Calu3 (cell line): ENCODE measurements around the gene ZNF93. TPM values are rescaled to one million over a fixed set of nuclear protein-coding genes. Genes with fewer than 3 reads are reported as not detected.
"Not testable (repeated sequence)": the region's sequence is repeated elsewhere in the genome, so short reads cannot be mapped to it uniquely, and the experiment has no call there.

ENCODE experiments used
- BruUV-seq: library from RNA; stranded (reverse); fragments of 400-500 nt; replicated peaks from 2 replicates; lab custom pipeline; 2021; lab: Mats Ljungman, UMichigan
- CTCF ChIA-PET: fragments of 300-600 bp; sonication (Branson Sonifier 250); formaldehyde crosslinking; loops from one replicate; lab custom pipeline; 2022; ENCODE audit warnings: antibody characterized with exemption; lab: Charles Lee
- DNase-seq: peaks from one replicate; pipeline ENCODE4 v3.0.0; 2022
- H3K27ac Mint-ChIP-seq: one replicate; pipeline ENCODE4 v1.8.0; 2022; ENCODE audit warnings: mixed read lengths; ENCODE audit not compliant: unreplicated experiment
- H3K27me3 Mint-ChIP-seq: one replicate; pipeline ENCODE4 v1.8.0; 2022; ENCODE audit warnings: mixed read lengths; ENCODE audit not compliant: unreplicated experiment
- H3K36me3 Mint-ChIP-seq: one replicate; pipeline ENCODE4 v1.8.0; 2022; ENCODE audit warnings: mild to moderate bottlenecking, moderate library complexity, mixed read lengths; ENCODE audit not compliant: insufficient read depth, unreplicated experiment
- H3K4me1 Mint-ChIP-seq: one replicate; pipeline ENCODE4 v1.8.0; 2022; ENCODE audit warnings: mild to moderate bottlenecking, low read depth, mixed read lengths; ENCODE audit not compliant: unreplicated experiment
- H3K4me3 Mint-ChIP-seq: one replicate; pipeline ENCODE4 v1.8.0; 2022; ENCODE audit warnings: mild to moderate bottlenecking, low read depth, moderate library complexity, mixed read lengths; ENCODE audit not compliant: unreplicated experiment
- H3K9me3 Mint-ChIP-seq: one replicate; pipeline ENCODE4 v1.8.0; 2022; ENCODE audit warnings: low read depth, mixed read lengths; ENCODE audit not compliant: unreplicated experiment
- CTCF ChIP-seq: fragments of 200-600 bp; IDR thresholded peaks from one replicate; pipeline ENCODE4 v1.8.0; 2022; ENCODE audit warnings: antibody characterized with exemption; ENCODE audit not compliant: unreplicated experiment
- intact Hi-C: fragments of 100-400 bp; cut with micrococcal nuclease; formaldehyde crosslinking; loops from one replicate; pipeline ENCODE4 v1.10.0; 2022; ENCODE audit not compliant: unreplicated experiment
- total RNA-seq: library from RNA; stranded (reverse); gene quantifications from 2 replicates; pipeline ENCODE4 v1.2.3, GENCODE V29; 2022

Gene ZNF93
- total RNA-seq, 1 experiment from 2014 or later: 6.9 TPM

DNA sequence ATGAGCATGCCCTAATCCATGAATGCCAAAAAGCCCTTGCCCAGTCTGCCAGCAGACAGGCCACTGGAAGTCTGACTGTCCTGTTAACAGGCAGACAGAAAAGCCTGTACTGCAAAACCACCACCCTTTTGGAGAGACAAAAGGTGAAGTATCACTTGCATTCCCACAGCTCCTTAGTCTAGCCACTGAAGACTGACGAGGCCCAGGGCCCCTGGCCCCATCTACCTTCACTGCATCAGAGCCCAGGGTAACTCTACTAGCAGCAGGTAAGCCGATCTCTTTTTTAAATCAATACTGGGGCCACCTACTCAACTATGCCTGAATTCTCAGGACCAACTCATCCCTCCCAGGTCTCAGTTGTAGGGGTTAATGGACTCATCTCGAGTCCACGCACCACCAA, 45.5 kb downstream of the ZNF93 start:
- no peak for TF ChIP-seq CTCF
- no peak for DNase-seq
- Mint-ChIP-seq H3K9me3 (peaks cover 14% of the 10 kb centered on the region), H3K36me3 (no peaks in the 10 kb centered on the region), H3K4me1 (no peaks in the 10 kb centered on the region), H3K4me3 (no peak overlapping the region), H3K27ac (no peak overlapping the region), H3K27me3 (no peaks in the 10 kb centered on the region)
- CTCF ChIA-PET: no interaction called here
- intact Hi-C loops: no loop called here
- no TSS peak for BruUV-seq

DNA sequence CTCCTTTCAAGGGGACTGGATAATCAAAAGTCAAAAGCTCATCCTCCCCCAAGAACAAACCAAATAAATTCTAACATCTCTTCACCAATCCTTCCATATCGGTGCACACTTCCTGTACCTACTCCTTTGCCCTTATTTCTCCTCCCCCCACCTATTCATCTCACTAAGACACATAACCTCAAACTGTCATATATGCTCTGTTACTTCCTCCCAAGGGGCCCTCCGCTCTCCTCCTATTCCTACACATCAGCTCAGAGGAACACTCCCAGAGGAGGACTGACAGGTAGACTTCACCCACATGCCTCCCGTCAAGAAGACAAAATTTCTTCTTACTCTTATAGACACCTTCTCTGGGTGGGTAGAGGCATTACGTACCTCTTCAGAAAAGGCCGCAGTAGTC, 48.1 kb downstream of the ZNF93 start:
- CTCF ChIA-PET: no interaction called here
- Mint-ChIP-seq H3K9me3 (peaks cover 10% of the 10 kb centered on the region), H3K27ac (no peak overlapping the region), H3K4me3 (no peak overlapping the region), H3K36me3 (no peaks in the 10 kb centered on the region), H3K4me1 (no peaks in the 10 kb centered on the region), H3K27me3 (no peaks in the 10 kb centered on the region)
- no peak for TF ChIP-seq CTCF
- BruUV-seq: no TSS peak
- intact Hi-C loops: no loop called here
- DNase-seq: no peak

DNA sequence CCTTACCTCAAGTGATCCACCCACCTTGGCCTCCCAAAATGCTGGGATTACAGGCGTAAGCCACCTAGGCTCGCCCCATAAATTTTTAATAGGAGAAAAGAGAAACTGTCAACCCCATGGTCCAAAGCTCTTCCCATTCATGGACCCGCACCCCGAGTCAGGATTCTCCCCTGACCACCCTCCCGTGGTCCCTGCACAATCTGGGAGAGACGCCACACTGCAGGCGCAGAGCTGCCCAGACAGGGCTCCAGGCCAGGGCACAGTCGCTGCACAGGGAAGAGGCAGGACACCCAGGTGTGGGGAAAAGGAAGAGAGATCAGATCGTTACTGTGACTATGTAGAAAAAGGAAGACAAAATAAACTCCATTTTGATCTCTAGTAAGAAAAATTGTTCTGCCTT, 54.5 kb downstream of the ZNF93 start:
- no TSS peak for BruUV-seq
- CTCF ChIA-PET: no interaction called here
- H3K9me3 Mint-ChIP-seq: peaks cover 5% of the 10 kb centered on the region
- TF ChIP-seq CTCF: no peak
- H3K27me3 Mint-ChIP-seq: no peaks in the 10 kb centered on the region
- intact Hi-C loops: loop anchor here (10.0 kb wide), 1 partner anchor 420 kb away; the partner anchor contains the start of gene CILP2
- H3K4me3 Mint-ChIP-seq: no peak overlapping the region
- H3K4me1 Mint-ChIP-seq: no peaks in the 10 kb centered on the region
- no peaks in the 10 kb centered on the region for H3K36me3 Mint-ChIP-seq
- no peak overlapping the region for H3K27ac Mint-ChIP-seq
- DNase-seq: no peak

DNA sequence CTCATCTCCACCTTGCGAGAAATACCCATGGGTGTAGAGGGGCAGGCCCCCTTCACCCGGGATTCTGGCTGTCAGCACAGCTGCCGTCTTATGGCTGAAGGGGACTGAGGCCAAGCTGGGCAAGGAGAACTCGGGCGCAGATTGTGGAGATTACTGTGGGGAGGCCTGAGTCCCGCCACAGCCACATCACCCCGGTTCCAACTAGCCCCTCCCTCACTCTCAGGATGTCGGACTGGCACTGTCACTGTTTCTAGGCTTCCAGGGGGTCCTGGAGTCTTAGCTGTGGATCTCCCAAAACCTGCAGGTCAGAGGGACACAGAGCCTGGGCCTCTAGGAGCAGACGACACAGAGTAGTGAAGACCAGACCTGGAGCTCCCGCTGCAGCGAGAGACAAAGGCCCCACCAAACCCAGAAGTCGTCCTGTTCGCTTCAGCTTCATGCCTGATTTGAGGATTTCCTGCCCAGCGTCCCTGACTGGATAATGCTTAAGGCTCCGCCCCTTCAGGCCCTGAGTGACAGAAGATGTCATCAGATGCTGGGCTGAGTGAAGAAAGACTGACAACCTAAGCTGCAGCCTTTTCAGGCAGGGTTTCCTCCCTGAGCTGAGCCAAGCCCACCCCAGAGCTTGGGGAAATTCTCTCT, 55.8 kb downstream of the ZNF93 start:
- no peaks in the 10 kb centered on the region for H3K27me3 Mint-ChIP-seq
- no TSS peak for BruUV-seq
- intact Hi-C loops: loop anchor here (10.0 kb wide), 1 partner anchor 422 kb away; the partner anchor contains the start of gene CILP2
- CTCF ChIA-PET: no interaction called here
- no peak overlapping the region for H3K4me3 Mint-ChIP-seq
- no peaks in the 10 kb centered on the region for H3K36me3 Mint-ChIP-seq
- no peak for DNase-seq
- TF ChIP-seq CTCF: no peak
- H3K4me1 Mint-ChIP-seq: no peaks in the 10 kb centered on the region
- H3K9me3 Mint-ChIP-seq: peaks cover 5% of the 10 kb centered on the region
- no peak overlapping the region for H3K27ac Mint-ChIP-seq

GRCh38 chr19:19957766-19958165, 57.0 kb downstream of the ZNF93 start:
- peaks cover 10% of the 10 kb centered on the region for H3K9me3 Mint-ChIP-seq
- intact Hi-C loops: loop anchor here (10.0 kb wide), 1 partner anchor 423 kb away; the partner anchor contains the start of gene CILP2
- H3K4me1 Mint-ChIP-seq, BruUV-seq, CTCF ChIA-PET, H3K4me3 Mint-ChIP-seq, DNase-seq, H3K27me3 Mint-ChIP-seq, H3K36me3 Mint-ChIP-seq, H3K27ac Mint-ChIP-seq: not testable (repeated sequence)

DNA sequence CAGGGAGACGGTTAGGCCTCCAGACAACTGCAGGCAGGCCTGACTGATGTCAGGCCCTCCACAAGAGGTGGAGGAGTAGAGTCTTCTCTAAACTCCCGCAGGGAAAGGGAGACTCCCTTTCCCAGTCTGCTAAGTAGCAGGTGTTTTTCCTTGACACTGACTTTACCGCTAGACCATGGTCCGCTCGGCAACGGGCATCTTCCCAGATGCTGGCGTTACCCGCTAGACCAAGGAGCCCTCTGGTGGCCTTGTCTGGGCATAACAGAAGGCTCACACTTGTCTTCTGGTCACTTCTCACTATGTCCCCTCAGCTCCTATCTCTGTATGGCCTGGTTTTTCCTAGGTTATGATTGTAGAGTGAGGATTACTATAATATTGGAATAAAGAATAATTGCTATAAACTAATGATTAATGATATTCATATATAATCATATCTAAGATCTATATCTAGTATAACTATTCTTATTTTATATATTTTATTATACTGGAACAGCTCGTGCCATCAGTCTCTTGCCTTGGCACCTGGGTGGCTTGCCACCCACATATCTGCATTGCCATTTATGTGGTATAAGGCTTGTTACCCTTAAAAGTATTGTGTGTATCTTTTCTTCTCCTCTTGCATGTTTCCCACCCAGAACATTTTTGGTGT, 58.5 kb downstream of the ZNF93 start:
- H3K27ac Mint-ChIP-seq, CTCF ChIA-PET, BruUV-seq, H3K4me1 Mint-ChIP-seq, H3K27me3 Mint-ChIP-seq, H3K36me3 Mint-ChIP-seq, H3K4me3 Mint-ChIP-seq: not testable (repeated sequence)
- peak; percentile 30 for DNase-seq
- peaks cover 10% of the 10 kb centered on the region for H3K9me3 Mint-ChIP-seq
- intact Hi-C loops: loop anchor here (10.0 kb wide), 1 partner anchor 424 kb away; the partner anchor contains the start of gene CILP2
